ENCODE measurements around the gene TMEM171. TPM values are rescaled to one million over a fixed set of nuclear protein-coding genes. Genes with fewer than 3 reads are reported as not detected.

The TMEM171 gene
- total and polyA plus RNA-seq, 7 donors, result 21.7 to 49.9 (median 46.8) TPM; not detected in 4

DNA sequence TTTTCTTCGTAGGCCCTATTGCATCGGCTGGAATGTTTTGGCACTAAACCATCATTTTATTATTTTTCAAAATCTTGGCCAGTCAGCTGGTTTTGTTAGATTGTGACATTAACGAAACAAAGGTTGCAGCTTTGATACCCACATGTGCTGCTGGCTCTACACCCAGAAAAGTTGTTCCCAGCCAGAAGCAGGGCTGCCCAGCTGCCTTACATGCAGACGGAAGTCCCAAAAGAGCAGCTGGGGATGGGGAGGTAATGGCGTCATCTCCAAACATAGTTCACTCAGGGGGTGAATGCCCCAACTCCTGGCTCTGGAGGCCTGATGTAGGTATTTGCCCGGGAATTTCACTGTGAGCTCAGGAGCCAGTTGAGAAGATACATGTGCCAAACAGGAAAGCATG lies 23.3 kb downstream of the TMEM171 start:
- no peak for DNase-seq
- Histone ChIP-seq H3K4me1 (no peaks in the 10 kb centered on the region), H3K4me3 (no peak overlapping the region), H3K9me3 (no peaks in the 10 kb centered on the region), H3K27ac (no peak overlapping the region), H3K36me3 (no peaks in the 10 kb centered on the region), H3K27me3 (no peaks in the 10 kb centered on the region)
- no peak for TF ChIP-seq EP300 (IDR thresholded peaks at IDR 0.05)
- TF ChIP-seq POLR2A (IDR thresholded peaks at IDR 0.05), result no peak
- no peak for TF ChIP-seq CTCF (IDR thresholded peaks at IDR 0.05)
- TF ChIP-seq POLR2AphosphoS5 (IDR thresholded peaks at IDR 0.05), result no peak
- WGBS, 2 donors, result 85 to 89% methylated on average over 6 of the region's 6 CpGs
- intact Hi-C loops (cut with DNase I), result no loop called here

DNA sequence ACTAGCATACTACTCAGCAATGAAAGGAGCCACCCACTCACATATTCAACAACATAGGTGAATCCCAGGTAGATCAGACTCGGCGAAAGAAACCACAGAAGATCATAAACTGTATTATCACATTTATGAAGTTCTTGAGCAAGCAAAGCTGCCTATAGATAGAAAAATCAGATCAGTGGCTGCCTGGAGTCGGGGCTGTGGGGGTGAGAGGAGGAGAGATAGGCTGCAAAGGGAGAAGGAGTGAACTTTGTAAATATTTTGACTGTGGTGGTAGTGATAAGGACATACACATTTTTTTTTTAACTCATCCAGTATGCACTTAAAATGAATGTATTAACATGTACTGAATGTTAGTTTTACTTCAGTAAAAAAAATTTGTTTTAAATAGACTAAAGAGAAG lies 29.2 kb downstream of the TMEM171 start:
- H3K9me3 ChIP-seq, result no peaks in the 10 kb centered on the region
- H3K4me1 ChIP-seq, result no peaks in the 10 kb centered on the region
- no peak overlapping the region for H3K4me3 ChIP-seq
- no peak overlapping the region for H3K27ac ChIP-seq
- no peaks in the 10 kb centered on the region for H3K36me3 ChIP-seq
- WGBS, 2 donors, result 12 to 69% methylated on average over 3 of the region's 3 CpGs
- no peaks in the 10 kb centered on the region for H3K27me3 ChIP-seq
- intact Hi-C loops (cut with DNase I), result no loop called here
- no peak for TF ChIP-seq POLR2AphosphoS5 (IDR thresholded peaks at IDR 0.05)
- no peak for TF ChIP-seq POLR2A (IDR thresholded peaks at IDR 0.05)
- no peak for TF ChIP-seq EP300 (IDR thresholded peaks at IDR 0.05)
- TF ChIP-seq CTCF (IDR thresholded peaks at IDR 0.05), result no peak
- no peak for DNase-seq

DNA sequence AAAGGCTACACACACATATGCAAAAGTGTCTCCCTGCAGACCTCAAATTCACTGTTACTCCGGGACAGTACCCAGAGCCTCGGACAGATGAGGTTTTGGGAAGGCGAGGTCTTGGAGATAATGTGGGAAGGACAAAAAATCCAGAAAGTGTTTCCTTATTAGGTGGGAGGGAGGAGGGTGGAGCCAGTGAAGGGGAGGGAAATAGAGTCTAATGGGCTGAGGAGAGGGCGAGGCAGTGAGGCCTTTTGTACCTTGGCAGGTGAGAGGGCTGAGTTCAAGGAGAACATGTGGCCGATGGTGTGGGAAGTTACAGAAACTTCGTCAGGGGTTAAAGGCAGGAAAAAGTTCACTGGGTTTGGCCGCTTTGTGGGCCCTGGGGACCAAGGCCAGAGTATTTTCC lies 30.5 kb downstream of the TMEM171 start:
- no peak overlapping the region for H3K4me3 ChIP-seq
- H3K4me1 ChIP-seq, result no peaks in the 10 kb centered on the region
- H3K36me3 ChIP-seq, result no peaks in the 10 kb centered on the region
- 28 to 69% methylated on average over 7 of the region's 7 CpGs for WGBS, 2 donors
- no peak for TF ChIP-seq POLR2AphosphoS5 (IDR thresholded peaks at IDR 0.05)
- no peak for TF ChIP-seq EP300 (IDR thresholded peaks at IDR 0.05)
- TF ChIP-seq POLR2A (IDR thresholded peaks at IDR 0.05), result no peak
- no peak for TF ChIP-seq CTCF (IDR thresholded peaks at IDR 0.05)
- H3K27me3 ChIP-seq, result no peaks in the 10 kb centered on the region
- H3K27ac ChIP-seq, result no peak overlapping the region
- no peak for DNase-seq
- no peaks in the 10 kb centered on the region for H3K9me3 ChIP-seq
- intact Hi-C loops (cut with DNase I), result no loop called here

- intact Hi-C loops (cut with DNase I), result no loop called here
- no peak for TF ChIP-seq CTCF (IDR thresholded peaks at IDR 0.05)
- no peak for TF ChIP-seq EP300 (IDR thresholded peaks at IDR 0.05)
- H3K4me3 ChIP-seq, result no peak overlapping the region
- H3K9me3 ChIP-seq, result no peaks in the 10 kb centered on the region
- no peak overlapping the region for H3K27ac ChIP-seq
- no peak for DNase-seq
- no peaks in the 10 kb centered on the region for H3K36me3 ChIP-seq
- WGBS, 2 donors, result 78 to 83% methylated on average over 5 of the region's 5 CpGs
- H3K27me3 ChIP-seq, result no peaks in the 10 kb centered on the region
- no peaks in the 10 kb centered on the region for H3K4me1 ChIP-seq
Measured at GRCh38 chr5:73151766-73152410, 31.5 kb downstream of the TMEM171 start.

All from sigmoid colon (tissue), 7 donors.